ENCODE results near the gene HGFAC.

HGFAC gene

DNA sequence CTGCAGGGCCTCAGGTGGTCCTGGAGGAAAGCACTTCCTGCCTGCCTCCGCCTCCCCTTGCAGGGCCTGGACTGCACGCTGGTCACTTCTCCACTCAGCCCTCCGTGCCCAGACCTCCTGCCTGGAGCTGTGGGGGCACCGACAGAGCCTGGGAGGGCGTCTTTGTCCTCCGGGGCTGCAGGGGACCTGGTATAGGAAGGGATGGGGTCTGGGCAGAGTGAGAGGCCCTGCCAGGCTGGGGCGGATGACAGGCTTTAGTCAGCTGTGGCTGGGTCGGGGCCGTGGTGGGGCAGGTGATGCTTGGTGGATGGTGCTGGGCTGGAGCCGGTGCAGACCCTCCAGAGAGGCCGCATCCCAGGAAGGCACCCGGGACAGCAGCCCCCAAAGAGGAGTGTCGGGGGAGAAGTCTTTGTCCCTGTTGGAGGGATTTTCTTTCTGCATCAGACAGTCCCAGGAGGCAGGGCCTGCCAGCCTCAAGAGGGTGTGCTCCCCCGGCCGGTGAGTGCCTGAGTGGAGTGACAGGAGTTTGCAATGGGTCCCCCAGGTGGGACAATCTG is 22.7 kb downstream of the HGFAC start:
- DNase-seq = no peak

DNA sequence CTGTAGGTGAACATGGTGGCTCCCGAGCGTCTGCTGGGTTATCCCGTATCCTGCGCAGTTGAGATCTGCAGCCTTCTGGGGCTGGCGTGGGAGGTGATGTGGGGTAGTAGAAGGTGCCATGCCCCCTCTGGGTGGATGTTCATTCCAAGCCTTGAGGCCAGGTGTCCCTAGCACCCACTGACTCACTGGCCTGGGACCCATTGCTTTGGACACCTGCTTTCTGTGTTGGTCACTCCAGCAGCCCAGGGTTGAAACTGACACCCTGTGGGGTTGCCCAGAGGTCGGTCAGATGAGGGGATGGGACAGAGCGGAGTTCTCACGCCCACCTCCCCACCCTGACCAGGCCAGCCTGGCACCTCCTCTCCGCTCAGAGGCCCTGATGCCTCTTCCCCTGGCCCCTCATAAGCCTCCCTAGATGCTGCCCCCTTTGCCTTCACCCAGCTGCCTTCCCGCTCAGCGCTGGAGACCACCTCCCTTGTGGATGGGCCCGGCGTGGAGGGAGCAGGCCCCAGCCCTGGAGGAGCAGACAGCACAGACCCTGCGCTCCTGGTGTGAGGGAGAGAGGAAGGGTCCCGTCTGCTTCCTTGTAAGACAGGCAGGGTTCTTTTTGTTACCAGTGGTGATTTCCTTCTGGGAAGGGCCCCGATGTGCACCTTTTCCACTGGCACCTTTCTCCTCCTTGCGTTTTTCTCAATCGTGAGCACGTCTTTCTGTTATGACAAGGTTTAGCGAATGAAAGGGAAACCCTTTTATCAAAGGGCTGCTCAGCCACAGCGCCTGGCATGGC is 23.3 kb downstream of the HGFAC start:
- no peak for DNase-seq

DNA sequence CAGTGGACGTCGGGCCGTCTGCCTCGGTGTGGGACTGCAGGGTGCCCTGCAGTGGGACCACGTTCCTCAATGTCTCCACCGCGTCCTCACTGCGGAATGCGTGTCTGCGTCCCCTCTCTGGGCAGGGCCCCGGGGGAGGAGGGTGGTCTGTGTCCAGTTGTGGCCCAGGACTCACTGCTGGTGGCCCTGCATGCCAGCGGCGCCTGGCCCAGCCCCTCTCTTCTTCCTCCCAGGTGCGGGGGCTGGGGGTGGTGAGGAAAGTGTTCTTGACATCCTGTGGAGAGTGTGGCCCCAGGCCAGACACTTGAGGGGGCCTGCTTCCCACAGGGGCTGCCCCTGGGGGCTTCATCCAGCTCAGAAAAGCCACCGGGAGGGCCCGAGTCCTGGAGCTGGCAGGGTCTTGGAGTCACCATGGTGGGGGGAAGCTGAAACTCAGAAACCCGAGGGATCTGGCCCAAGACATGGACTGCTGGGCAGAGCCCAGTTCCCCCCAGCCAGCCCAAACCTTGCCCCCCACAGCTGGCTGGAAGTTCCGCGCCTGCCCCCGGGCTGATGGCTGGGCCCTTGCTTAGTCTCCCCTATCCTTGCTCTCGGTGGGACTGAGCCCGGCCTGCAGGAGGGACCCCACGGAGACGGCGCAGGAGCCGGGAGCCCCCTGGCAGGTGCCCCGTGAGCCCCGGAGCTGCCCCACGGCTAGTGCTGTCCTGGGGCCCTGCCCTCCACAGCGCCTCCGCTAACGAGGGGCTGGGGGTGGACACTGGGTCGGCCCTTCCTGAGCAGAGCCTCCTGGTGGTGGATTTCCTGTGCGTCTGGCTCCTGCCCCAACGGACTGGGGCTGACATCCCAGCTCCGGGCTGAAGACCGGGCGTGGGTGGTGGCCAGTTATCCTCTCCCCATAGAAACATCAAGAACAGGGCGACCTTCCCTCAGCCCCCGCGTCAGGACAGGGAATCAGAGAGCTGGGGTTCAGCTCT is 24.2 kb downstream of the HGFAC start:
- DNase-seq = no peak

- no peak for DNase-seq
These were observed 25.2 kb downstream of the HGFAC start for GRCh38 chr4:3466691-3467600.

DNA sequence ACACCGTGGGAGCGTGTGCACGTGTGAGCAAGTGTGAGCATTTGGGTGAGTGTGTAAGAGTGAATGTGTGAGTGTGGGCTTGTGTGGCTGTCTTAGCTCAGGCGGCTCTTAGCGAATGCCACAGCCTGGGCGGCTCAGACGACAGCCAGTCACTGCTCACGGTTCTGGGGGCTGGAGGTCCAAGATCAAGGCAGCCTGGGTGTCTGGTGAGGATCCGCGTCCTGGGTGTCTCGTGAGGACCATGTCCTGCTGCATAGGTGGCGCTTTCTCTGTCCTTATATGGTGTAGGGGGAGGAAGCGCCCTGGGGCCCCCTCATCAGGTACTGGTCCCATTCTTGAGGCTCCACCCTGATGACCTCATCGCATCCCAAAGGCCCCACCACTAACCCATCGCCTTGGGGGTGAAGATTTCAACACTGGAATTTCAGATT is 25.8 kb downstream of the HGFAC start:
- no peak for DNase-seq

DNA sequence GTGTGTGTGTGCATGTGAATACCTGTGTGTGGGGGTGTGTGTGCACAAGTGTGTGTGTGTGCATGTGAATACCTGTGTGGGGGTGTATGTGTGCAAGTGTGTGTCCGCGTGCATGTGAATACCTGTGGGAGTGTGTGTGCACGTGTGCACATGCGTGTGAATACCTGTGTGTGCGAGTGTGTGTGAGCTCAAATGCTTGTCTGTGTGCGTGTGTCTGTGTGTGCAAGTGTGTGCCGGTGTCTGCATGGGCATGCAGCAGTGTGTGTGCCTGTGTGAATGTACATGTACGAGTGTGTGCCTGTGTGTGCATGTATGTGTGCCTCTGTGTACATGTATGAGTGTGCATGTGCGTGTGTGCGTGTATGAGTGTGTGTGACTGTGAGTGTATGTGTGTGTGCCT is 26.4 kb downstream of the HGFAC start:
- no peak for DNase-seq

DNA sequence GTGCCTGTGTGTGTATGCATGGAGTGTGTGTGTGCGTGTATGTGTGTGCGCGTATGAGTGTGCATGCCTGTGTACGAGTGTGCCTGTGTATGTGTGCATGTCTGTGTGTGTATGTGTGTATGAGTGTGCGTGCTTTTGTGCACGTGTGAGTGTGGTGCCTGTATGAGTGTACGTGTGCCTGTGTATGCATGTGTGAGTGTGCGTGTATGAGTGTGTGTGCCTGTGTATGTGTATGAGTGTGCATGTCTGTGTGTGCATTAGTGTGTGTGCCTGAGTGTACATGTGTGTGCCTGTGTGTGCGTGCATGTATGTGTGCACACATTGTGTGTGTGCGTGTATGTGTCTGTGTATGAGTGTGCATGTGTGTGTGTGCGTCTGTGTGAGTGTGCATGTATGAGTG is 27.0 kb downstream of the HGFAC start:
- DNase-seq = no peak

DNA sequence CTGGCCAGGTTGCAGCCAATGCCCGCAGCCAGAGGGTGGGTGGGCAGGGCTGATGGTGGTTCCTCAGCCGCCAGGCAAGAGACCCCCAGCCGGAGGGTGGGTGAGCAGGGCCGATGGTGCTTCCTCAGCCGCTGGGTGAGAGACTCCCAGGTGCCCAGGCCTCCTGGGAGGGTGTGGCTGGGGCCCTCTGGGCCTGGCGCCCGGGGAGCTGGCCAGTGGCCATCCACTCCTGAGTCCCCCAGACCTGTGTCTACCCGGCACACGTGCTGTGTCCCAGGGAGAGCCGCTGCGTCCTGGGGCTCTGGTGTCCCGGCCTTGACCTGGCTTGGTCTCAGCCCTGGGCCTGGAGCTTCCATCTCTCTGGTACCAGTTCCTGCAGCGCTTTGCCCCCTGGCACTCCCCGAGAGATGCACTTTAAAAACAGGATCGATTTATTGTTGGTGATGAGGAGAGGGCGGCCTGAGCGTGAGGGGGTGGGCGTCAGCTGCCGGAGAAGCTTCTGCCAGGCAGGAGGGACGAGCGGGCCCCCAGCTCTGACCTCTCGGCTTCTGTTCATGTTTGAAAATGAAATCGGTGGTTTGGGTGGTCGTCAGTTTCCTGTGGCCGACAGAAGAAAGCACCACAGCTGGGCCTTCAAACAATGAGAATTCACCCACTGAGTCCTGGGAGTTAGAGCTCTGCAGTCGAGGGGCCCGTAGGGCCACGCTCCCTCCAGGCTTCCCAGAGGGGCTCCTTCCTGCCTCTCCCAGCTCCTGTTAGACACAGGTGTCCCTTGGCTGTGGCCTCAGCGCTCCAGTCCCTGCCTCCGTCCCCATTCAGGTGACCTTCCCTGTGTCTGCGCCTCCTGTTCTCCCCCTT is 27.8 kb downstream of the HGFAC start:
- no peak for DNase-seq

DNA sequence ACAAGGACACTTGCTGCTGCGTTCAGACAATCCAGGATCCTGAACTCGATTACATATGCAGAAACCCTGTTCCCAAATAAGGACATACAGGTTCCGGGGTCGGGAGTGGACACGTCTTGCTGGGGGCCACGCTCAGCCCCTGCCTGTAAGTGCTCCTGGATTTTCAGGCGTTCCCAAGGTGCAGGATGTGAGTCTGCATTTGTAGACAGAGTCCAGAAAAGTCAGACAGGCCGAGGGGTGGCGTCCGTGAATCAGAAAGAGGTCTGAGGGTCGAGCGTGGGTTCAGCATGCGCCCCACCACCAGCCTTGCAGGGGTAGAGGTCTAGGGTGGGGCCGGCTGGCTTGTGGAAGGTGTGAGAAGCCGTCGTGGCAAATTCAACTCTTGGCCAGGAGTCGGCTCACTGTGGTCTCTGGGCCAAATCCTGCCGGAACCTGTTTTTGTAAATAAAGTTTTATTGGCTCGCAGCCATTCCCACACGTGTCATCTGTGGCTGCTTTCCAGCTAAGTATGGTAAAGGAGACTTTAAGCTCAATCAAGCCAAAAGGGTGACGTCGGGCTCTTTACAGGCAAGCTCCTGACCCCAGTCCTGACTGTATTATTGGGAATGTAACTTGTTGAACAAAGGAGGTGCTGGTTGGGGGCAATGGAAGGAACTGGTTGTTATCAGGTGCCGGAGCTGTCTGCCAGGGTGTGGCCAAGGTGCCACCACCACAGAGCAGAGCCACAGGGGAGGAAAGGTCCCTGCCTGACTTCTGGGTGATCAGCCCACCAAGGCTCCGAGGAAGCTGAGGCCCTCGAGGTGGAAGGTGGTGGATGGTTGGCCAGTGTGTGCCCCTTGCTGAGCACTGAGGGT is 28.7 kb downstream of the HGFAC start:
- no peak for DNase-seq

DNA sequence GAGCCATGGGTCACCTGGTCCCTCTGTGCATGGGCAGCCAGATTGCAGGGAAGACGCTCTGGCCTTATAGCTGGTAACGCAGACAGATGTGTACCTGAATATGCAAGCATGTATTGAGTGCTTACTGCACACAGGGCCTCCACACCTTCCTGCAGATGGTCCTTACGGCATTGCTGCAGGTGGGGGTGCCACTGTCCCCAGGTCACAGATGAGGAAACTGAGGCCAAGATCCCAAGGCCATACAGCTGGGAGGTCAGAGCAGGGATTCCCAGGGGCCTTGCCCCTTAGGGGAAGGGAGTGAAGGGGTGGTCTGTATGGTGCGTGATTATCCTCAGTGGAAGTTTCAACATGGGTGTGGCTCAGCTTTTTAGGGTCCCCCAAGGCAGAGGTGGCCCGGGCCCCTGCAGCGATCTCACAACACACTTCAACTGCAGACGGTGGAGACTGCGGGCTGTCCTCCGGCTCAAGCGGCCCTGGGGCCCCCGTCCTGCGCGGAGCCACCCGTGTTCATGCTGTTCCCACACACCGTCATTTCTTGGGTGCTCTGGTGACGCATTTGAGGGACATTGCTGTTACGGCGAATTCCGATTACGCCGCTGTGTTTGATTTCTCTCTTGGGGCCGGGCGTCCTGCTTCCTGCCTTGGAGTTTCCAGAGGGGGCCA is 29.5 kb downstream of the HGFAC start:
- no peak for DNase-seq

DNA sequence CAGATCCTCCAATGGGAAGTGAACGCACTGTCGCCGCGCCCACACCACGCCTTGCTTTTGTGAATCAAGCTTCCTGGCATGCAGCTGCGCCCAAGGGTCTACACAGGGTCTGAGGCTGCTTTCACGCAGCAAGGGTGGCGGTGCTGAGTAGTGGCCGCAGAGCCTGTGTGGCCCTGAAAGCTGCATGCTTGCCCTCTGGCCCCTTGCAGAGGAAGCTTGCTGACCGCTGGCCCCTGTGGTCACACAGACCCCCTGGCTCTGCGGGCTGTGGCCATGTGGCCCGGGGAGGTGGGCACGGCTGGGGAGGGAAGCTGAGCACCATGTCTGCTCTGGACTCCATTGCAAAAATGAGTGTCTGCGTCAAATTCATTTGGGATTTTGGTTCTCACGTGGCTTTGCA is 30.1 kb downstream of the HGFAC start:
- no peak for DNase-seq

- DNase-seq = no peak
These were observed 30.8 kb downstream of the HGFAC start for GRCh38 chr4:3472411-3473141.

- no peak for DNase-seq
These were observed 31.6 kb downstream of the HGFAC start for GRCh38 chr4:3473181-3473950.

GRCh38 chr4:3473996-3474765 is 32.4 kb downstream of the HGFAC start:
- DNase-seq = no peak

GRCh38 chr4:3475041-3475712 is 33.4 kb downstream of the HGFAC start:
- DNase-seq = no peak

DNA sequence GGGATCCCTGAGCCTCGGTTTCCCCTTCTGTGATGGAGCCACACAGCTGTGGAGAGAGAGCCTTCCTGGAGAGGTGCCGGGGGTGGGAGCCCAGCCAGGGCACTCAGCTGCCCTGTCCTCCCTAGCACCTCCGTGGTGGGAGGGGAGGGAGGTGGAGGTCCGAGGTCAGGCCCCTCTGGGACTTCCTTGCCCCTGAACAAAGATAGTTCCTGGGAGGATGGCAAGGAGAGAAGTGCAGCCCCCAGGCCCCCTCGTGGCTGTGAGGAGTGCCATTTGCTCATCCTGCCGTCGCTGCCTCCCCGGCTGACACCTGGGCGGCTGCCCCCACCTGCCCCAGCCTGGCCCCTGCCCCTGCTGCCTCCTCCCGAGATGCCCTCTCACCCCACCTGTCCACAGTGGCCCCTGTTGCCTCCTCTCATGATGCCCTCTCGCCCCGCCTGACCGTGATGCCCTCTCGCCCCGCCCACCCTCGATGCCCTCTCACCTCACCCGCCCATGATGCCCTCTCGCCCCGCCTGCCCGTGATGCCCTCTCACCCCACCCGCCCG is 34.0 kb downstream of the HGFAC start:
- DNase-seq = no peak

DNA sequence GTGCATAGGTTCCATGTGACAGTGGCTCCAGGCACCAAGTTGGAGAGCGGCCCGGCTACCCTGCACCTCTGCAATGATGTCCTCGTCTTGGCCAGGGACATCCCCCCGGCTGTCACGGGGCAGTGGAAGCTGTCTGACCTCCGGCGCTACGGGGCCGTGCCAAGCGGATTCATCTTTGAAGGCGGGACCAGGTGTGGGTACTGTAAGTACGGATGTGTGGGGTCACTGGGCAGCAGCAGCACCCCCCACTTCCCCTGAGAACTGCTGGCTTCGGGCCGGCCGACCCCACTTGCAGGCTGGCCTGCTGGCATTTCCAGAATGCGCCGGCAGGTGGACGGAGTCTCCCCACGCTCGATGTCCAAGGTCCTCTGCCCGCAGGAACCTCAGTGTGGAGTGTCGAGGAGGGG is 34.6 kb downstream of the HGFAC start:
- DNase-seq = no peak
